Measurements from ENCODE around the gene CTSF. TPM values are rescaled to one million over a fixed set of nuclear protein-coding genes. Genes with fewer than 3 reads are reported as not detected.

CTSF gene
- polyA plus RNA-seq, 1 experiment = 24.3 TPM

DNA sequence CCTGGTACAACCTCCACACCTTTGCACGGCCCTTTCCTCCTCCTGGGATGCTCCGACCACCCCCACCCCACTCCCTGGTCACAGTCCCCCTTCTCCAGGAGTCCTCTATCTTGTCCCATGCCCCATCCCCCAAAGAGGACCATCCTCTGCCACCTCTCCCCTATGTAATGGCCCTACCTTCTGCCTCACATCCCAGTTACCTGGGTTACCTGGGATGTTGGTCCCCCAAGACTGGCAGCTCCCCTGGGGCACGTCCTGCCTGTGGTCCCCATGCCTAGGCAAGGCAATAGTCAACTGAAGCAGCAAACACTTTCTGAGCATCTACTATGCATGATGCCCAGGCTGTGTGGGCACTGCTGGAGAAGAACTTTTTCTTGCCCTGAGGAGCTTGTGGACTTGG, 13.0 kb downstream of the CTSF start:
- ChIA-PET POLR2A (no interaction called here), CTCF (no interaction called here)
- H3K9me3 ChIP-seq (ENCODE audit: control insufficient read depth, insufficient read depth, low read length) = peaks cover 3% of the 10 kb centered on the region; the same call in 1 of the 2 replicates
- H3K27ac ChIP-seq (ENCODE audit: low read depth, low read length) = no peak overlapping the region
- TF ChIP-seq, protein P1, sequence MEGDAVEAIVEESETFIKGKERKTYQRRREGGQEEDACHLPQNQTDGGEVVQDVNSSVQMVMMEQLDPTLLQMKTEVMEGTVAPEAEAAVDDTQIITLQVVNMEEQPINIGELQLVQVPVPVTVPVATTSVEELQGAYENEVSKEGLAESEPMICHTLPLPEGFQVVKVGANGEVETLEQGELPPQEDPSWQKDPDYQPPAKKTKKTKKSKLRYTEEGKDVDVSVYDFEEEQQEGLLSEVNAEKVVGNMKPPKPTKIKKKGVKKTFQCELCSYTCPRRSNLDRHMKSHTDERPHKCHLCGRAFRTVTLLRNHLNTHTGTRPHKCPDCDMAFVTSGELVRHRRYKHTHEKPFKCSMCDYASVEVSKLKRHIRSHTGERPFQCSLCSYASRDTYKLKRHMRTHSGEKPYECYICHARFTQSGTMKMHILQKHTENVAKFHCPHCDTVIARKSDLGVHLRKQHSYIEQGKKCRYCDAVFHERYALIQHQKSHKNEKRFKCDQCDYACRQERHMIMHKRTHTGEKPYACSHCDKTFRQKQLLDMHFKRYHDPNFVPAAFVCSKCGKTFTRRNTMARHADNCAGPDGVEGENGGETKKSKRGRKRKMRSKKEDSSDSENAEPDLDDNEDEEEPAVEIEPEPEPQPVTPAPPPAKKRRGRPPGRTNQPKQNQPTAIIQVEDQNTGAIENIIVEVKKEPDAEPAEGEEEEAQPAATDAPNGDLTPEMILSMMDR (IDR thresholded peaks at IDR 0.05; ENCODE audit: low read depth, low read length) = no peak
- H3K4me3 ChIP-seq (ENCODE audit: low read depth, low read length) = no peak overlapping the region
- H3K27me3 ChIP-seq (ENCODE audit: control insufficient read depth, insufficient read depth, low read length) = peaks cover 39% of the 10 kb centered on the region
- no peak for DNase-seq (ENCODE audit: low read depth, low spot score)

DNA sequence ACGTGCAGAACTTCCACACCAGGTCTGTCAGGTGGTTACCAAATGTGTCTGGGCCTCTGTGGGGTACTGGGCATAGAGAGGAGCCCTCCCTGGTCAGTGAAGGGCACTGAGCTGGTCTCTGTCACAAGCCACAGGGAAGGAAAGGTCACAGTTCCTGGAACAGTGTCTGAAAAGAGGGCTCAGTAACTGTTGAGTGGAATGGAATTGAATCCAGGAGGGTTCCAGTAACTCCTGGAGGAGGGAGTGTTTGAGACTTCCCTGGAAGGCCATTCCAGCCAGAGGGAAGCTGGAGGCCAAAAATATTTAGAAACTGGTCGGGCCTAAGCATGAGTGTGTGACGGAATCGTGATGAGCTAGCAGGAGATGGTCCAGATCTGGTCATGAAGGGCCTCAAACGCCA, 13.8 kb downstream of the CTSF start:
- ChIA-PET POLR2A (no interaction called here), CTCF (no interaction called here)
- H3K27ac ChIP-seq (ENCODE audit: low read depth, low read length) = no peak overlapping the region
- H3K4me3 ChIP-seq (ENCODE audit: low read depth, low read length) = no peak overlapping the region
- peaks cover 3% of the 10 kb centered on the region; the same call in 1 of the 2 replicates for H3K9me3 ChIP-seq (ENCODE audit: control insufficient read depth, insufficient read depth, low read length)
- DNase-seq (ENCODE audit: low read depth, low spot score) = no peak
- TF ChIP-seq, protein P1 (IDR thresholded peaks at IDR 0.05; ENCODE audit: low read depth, low read length) = no peak
- peaks cover 39% of the 10 kb centered on the region for H3K27me3 ChIP-seq (ENCODE audit: control insufficient read depth, insufficient read depth, low read length)

DNA sequence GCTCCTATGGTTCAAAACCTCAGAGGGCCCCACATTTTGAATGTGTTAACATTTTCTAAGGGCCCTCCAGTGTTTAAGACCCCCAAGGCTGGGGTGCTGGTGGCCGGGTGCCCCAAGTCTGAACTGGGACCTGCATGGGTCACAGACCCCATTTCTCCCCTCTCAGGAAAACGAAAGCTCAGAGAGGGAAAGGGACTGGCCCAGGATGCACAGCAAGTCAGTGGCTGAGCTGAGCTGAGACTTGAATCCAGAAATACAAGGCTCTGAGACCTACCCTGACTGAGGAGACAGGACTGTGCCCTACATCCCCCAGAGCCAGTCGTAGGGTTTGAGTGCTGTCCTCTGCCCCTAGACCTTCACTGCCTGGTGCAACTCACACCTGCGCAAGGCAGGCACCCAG, 17.5 kb downstream of the CTSF start:
- TF ChIP-seq, protein P1 (IDR thresholded peaks at IDR 0.05; ENCODE audit: low read depth, low read length) = no peak
- Histone ChIP-seq H3K4me3 (ENCODE audit: low read depth, low read length) (no peak overlapping the region), H3K27me3 (ENCODE audit: control insufficient read depth, insufficient read depth, low read length) (peaks cover 30% of the 10 kb centered on the region), H3K27ac (ENCODE audit: low read depth, low read length) (no peak overlapping the region), H3K9me3 (ENCODE audit: control insufficient read depth, insufficient read depth, low read length) (no peaks in the 10 kb centered on the region)
- no peak for DNase-seq (ENCODE audit: low read depth, low spot score)
- ChIA-PET POLR2A (no interaction called here), CTCF (no interaction called here)

DNA sequence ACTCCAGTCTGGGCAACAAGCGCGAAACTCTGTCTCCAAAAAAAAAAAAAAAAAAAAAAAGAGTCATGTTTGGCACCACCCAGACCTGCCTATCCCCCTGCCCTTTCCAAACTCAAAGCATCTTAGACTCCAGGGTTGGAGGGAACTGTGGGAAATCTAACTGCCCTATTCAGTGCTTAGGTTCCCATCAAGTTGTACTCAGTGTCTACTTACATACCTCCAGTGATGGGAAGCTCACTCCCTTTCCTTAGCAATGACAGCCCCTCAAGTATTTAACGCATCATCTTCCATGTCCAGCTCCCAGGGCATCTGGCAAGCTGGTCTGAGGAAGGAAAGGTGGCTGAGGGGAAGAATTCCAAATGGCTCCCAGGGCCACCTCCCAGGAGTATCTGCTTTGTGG, 18.7 kb downstream of the CTSF start:
- H3K27ac ChIP-seq (ENCODE audit: low read depth, low read length) = no peak overlapping the region
- TF ChIP-seq, protein P1 (IDR thresholded peaks at IDR 0.05; ENCODE audit: low read depth, low read length) = no peak
- POLR2A ChIA-PET = no interaction called here
- peaks cover 21% of the 10 kb centered on the region for H3K27me3 ChIP-seq (ENCODE audit: control insufficient read depth, insufficient read depth, low read length)
- no peaks in the 10 kb centered on the region; the same call in 1 of the 2 replicates for H3K9me3 ChIP-seq (ENCODE audit: control insufficient read depth, insufficient read depth, low read length)
- no peak for DNase-seq (ENCODE audit: low read depth, low spot score)
- CTCF ChIA-PET = no interaction called here
- no peak overlapping the region for H3K4me3 ChIP-seq (ENCODE audit: low read depth, low read length)

DNA sequence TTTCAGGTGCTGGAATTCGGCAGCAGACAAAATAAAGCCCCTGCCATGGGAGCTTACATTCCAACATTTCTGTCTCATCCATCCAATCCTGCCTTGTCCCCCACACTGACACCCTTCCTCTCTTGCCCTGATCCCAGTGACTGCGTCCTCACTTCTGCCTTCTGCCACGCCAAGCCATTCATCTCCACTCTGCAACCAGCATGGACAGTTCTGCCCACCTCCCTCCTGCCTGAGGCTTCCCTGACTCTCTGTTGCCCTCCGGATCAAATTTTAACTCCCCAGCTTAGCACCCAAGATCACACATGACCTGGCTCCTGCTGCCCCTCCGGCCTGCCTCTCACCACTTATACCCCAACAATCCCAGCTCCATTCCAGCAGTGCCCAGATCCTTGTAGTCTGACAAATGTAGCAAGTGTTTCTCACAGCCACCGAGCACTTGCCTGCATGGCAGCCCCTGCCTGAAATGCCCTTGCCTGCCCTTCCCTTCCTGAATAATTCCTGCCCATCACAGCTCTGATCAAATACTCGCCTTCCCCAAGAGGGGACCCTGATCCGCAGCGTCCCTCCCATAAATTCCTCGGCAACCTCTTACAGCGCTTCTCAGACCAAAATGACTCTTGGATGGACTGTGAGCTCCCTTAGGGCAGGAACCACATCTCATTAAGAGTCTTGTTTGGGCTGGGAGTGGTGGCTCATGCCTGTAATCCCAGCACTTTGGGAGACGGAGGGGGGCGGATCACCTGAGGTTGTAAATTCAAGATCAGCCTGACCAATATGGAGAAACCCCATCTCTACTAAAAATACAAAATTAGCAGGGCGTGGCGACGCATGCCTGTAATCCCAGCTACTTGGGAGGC, 19.4 kb downstream of the CTSF start:
- POLR2A ChIA-PET = no interaction called here
- Histone ChIP-seq H3K4me3 (ENCODE audit: low read depth, low read length) (no peak overlapping the region), H3K27me3 (ENCODE audit: control insufficient read depth, insufficient read depth, low read length) (peaks cover 19% of the 10 kb centered on the region), H3K9me3 (ENCODE audit: control insufficient read depth, insufficient read depth, low read length) (no peaks in the 10 kb centered on the region; the same call in 1 of the 2 replicates), H3K27ac (ENCODE audit: low read depth, low read length) (no peak overlapping the region)
- CTCF ChIA-PET = interaction anchor here (1.1 kb wide), 1 partner anchor 29 kb away, joined by 3 read pairs; no protein-coding TSS in a partner anchor
- DNase-seq (ENCODE audit: low read depth, low spot score) = no peak
- TF ChIP-seq, protein P1 (IDR thresholded peaks at IDR 0.05; ENCODE audit: low read depth, low read length) = no peak
